Fibroblast of lung (primary cell): ENCODE data around the gene EFNA1.

ENCODE experiments used
- EZH2 ChIP-seq: IDR thresholded peaks from 2 replicates; pipeline ENCODE4 v1.5.1; 2012; ENCODE audit warnings: low read length, control low read depth, mild to moderate bottlenecking; ENCODE audit errors: missing control alignments
- TF ChIP-seq, protein P1 (sequence below), 2 donors: IDR thresholded peaks in 1 of 2; conservative IDR thresholded peaks in 1 of 2; 1 replicate in 1 of 2; 2 replicates in 1 of 2; pipeline ENCODE4 v1.5.1; 2011 to 2012; ENCODE audit warnings: low read length in 2 of 2, control low read depth in 1 of 2, inconsistent platforms in 1 of 2, low read depth in 1 of 2, mild to moderate bottlenecking in 1 of 2

DNA sequence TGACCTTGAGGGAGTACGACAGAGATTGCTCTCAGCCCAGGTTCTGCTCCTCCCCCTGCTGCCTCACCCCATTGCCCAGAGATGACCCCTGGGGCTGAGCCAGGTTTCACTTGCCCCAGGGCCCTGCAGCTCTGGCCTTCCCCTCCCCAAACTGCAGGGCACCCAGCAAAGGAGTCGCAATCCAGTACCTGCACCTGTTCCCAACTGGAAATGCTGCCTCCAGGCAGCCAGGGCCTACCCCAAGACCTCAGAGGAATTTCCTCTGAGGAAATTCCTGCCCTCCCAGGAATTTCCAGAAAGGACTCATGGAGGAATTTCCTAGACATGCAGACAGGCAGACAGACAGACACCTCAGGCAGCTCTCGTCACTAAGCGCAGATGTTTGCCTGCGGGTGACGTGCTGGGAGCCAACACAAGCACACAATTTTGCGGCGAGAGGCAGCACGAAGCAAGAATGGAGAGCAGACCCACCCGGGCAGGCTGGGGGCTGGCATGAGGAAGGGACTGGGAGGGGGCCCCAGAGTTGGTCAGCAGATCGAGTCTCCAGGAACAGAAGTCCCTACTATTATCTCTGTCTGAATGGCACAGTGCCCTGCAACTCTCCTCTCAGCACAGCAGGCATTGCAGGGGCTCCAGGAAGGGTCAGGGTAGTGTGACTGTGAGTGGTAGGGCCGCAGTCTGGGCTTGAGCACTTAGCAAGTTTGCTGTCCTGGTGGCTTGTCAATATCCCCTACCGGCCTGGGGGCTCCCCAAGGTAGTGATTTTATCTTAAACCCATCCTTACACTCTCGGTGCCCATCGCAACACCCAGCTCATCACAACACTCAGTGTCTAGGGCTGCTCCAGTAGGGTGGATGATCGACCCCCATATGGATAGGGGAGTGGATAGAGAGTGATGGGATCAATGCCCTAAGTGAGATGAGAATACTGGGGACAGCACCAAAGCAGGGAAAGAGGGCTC lies 2.9 kb upstream of the EFNA1 start:
- TF ChIP-seq, protein P1, sequence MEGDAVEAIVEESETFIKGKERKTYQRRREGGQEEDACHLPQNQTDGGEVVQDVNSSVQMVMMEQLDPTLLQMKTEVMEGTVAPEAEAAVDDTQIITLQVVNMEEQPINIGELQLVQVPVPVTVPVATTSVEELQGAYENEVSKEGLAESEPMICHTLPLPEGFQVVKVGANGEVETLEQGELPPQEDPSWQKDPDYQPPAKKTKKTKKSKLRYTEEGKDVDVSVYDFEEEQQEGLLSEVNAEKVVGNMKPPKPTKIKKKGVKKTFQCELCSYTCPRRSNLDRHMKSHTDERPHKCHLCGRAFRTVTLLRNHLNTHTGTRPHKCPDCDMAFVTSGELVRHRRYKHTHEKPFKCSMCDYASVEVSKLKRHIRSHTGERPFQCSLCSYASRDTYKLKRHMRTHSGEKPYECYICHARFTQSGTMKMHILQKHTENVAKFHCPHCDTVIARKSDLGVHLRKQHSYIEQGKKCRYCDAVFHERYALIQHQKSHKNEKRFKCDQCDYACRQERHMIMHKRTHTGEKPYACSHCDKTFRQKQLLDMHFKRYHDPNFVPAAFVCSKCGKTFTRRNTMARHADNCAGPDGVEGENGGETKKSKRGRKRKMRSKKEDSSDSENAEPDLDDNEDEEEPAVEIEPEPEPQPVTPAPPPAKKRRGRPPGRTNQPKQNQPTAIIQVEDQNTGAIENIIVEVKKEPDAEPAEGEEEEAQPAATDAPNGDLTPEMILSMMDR (conservative IDR thresholded peaks at IDR 0.05 in 1 of 2, IDR thresholded peaks at IDR 0.05 in 1 of 2; ENCODE audit: low read depth in 1 of 2, low read length in 2 of 2): no peak
- TF ChIP-seq EZH2: no peak
